ENCODE results near the gene ZSWIM3.

- TF ChIP-seq CTCF (conservative IDR thresholded peaks at IDR 0.05; ENCODE audit: low read depth, low read length) = no peak
- no peak for TF ChIP-seq EZH2phosphoT487 (IDR thresholded peaks at IDR 0.05; ENCODE audit: borderline replicate concordance, low read length)
- no peak for TF ChIP-seq EZH2 (IDR thresholded peaks at IDR 0.05; ENCODE audit: low read length, unreplicated experiment)
Observed at GRCh38 chr20:45842169-45842812, 15.1 kb upstream of the ZSWIM3 start.
